HepG2 (cell line): ENCODE data around the gene MRPL18. TPM values are rescaled to one million over a fixed set of nuclear protein-coding genes. Genes with fewer than 3 reads are reported as not detected.
A peak's percentile ranks its signal among the peaks of the same experiment; 100 is the strongest.

ENCODE experiments used
- ATAC-seq: fragments of 200-7000 bp; cut with Tn5 transposase; 3 replicates; pipeline ENCODE4 v1.9.1; 2020; ENCODE audit warnings: mild to moderate bottlenecking, moderate library complexity
- BruUV-seq: library from RNA; stranded (reverse); fragments of 400-500 nt; replicated peaks from 2 replicates; lab custom pipeline; 2021; lab: Mats Ljungman, UMichigan
- CTCF ChIA-PET: fragments of 300-600 bp; formaldehyde crosslinking; extraction: SDS; loops from one replicate; lab custom pipeline; 2021; ENCODE audit warnings: low total read pairs, inconsistent platforms, low intra/inter-chr PET ratio; lab: Yijun Ruan, JAX
- POLR2A ChIA-PET: fragments of 350-600 bp; sonication (Branson Sonifier 250); formaldehyde crosslinking; loops from one replicate; lab custom pipeline; 2020; ENCODE audit warnings: antibody characterized with exemption, inconsistent platforms; lab: Yijun Ruan, JAX
- DNase-seq: peaks from one replicate; pipeline ENCODE4 v3.0.0-alpha.2; 2015; ENCODE audit warnings: low spot score
- FAIRE-seq: peaks from 3 replicates; lab custom pipeline; 2011; peaks lifted over from hg19 to GRCh38; lab: Jason Lieb, UNC
- H2AFZ ChIP-seq: one replicate; pipeline ENCODE4 v1.6.1; 2011; ENCODE audit warnings: low read length, inconsistent platforms
- H3K27ac ChIP-seq: fragments of 300-600 bp; 3 replicates; pipeline ENCODE4 v1.8.0; 2011; ENCODE audit warnings: mixed run types, mild to moderate bottlenecking, mixed read lengths, low read length, inconsistent platforms; ENCODE audit not compliant: insufficient read depth; ENCODE audit errors: extremely low read length
- H3K27me3 ChIP-seq, 2 experiments: fragments of 200-600 bp in 1 of 2; 2 replicates in 1 of 2; 3 replicates in 1 of 2; pipeline versions ENCODE4 v1.6.0 to v1.8.0; 2011; ENCODE audit warnings: low read length in 2 of 2, mild to moderate bottlenecking in 2 of 2, moderate library complexity in 2 of 2, inconsistent platforms in 1 of 2; ENCODE audit not compliant: insufficient read depth in 2 of 2, control insufficient read depth in 1 of 2
- H3K36me3 ChIP-seq, 2 experiments: fragments of 200-600 bp in 1 of 2; replicated peaks in 1 of 2; 2 replicates in 1 of 2; 3 replicates in 1 of 2; pipeline versions ENCODE4 v1.5.1 to v1.8.0; 2011; ENCODE audit warnings: low read length in 2 of 2, inconsistent platforms in 1 of 2; ENCODE audit not compliant: insufficient read depth in 2 of 2, control insufficient read depth in 1 of 2
- H3K4me1 ChIP-seq: 2 replicates; pipeline ENCODE4 v1.5.1; 2012; ENCODE audit warnings: low read length, inconsistent platforms; ENCODE audit not compliant: insufficient read depth
- H3K4me2 ChIP-seq: 2 replicates; pipeline ENCODE4 v1.6.0; 2011; ENCODE audit warnings: low read depth, low read length, inconsistent platforms
- H3K4me3 ChIP-seq, 3 experiments: fragments of 200-600 bp in 1 of 3; sonication (generic), shearing (Covaris generic) in 1 of 3; replicated peaks in 1 of 3; 2 replicates each; pipeline ENCODE4 v1.5.1; 2011 to 2016; ENCODE audit warnings: low read length in 3 of 3, inconsistent platforms in 2 of 3, low read depth in 2 of 3, mild to moderate bottlenecking in 2 of 3, control low read depth in 1 of 3, mixed read lengths in 1 of 3; ENCODE audit not compliant: insufficient read depth in 1 of 3
- H3K79me2 ChIP-seq: one replicate; pipeline ENCODE4 v1.6.1; 2011; ENCODE audit warnings: low read length, inconsistent platforms; ENCODE audit not compliant: insufficient read depth
- H3K9ac ChIP-seq: 2 replicates; pipeline ENCODE4 v1.6.0; 2011; ENCODE audit warnings: mild to moderate bottlenecking, low read depth, low read length, inconsistent platforms; ENCODE audit not compliant: insufficient read depth
- H3K9me3 ChIP-seq: 2 replicates; pipeline ENCODE4 v1.5.1; 2012; ENCODE audit warnings: mild to moderate bottlenecking, low read length
- H4K20me1 ChIP-seq: 2 replicates; pipeline ENCODE4 v1.6.0; 2011; ENCODE audit warnings: inconsistent platforms, mild to moderate bottlenecking, low read length, moderate library complexity; ENCODE audit not compliant: insufficient read depth
- CEBPG ChIP-seq: IDR thresholded peaks from 2 replicates; pipeline ENCODE4 v1.6.1; 2016
- JUNB ChIP-seq: sonication (generic); formaldehyde crosslinking; IDR thresholded peaks from 2 replicates; pipeline ENCODE4 v1.8.0; 2022; ENCODE audit warnings: missing genetic modification reagents, mild to moderate bottlenecking, borderline replicate concordance
- KAT8 ChIP-seq: IDR thresholded peaks from 2 replicates; pipeline ENCODE4 v1.6.1; 2016; ENCODE audit warnings: missing genetic modification reagents, missing compliant biosample characterization
- MATR3 ChIP-seq: sonication (generic); formaldehyde crosslinking; IDR thresholded peaks from 2 replicates; pipeline ENCODE4 v1.4.0; 2020; ENCODE audit warnings: missing genetic modification reagents
- NCOA2 ChIP-seq: sonication (generic); formaldehyde crosslinking; IDR thresholded peaks from 2 replicates; pipeline ENCODE4 v1.8.0; 2022; ENCODE audit warnings: inconsistent platforms
- RXRB ChIP-seq: IDR thresholded peaks from 2 replicates; pipeline ENCODE4 v1.6.1; 2016; ENCODE audit warnings: borderline replicate concordance, missing genetic modification reagents, missing compliant biosample characterization
- SAFB2 ChIP-seq: sonication (generic); formaldehyde crosslinking; IDR thresholded peaks from 2 replicates; pipeline ENCODE4 v1.5.1; 2020; ENCODE audit warnings: missing genetic modification reagents, low read depth, mild to moderate bottlenecking, borderline replicate concordance
- SIN3B ChIP-seq: fragments of 150-350 bp; IDR thresholded peaks from 2 replicates; pipeline ENCODE4 v1.6.1; 2014; ENCODE audit warnings: low read length
- SOX6 ChIP-seq, 2 experiments: fragments of 450-650 bp in 1 of 2; sonication (generic) in 1 of 2; formaldehyde crosslinking in 1 of 2; IDR thresholded peaks; 2 replicates each; pipeline versions ENCODE4 v1.4.0 to v1.6.1; 2017 to 2020; ENCODE audit warnings: antibody characterized with exemption in 1 of 2, mild to moderate bottlenecking in 1 of 2, missing genetic modification reagents in 1 of 2
- YEATS2 ChIP-seq: sonication (generic); formaldehyde crosslinking; IDR thresholded peaks from 2 replicates; pipeline ENCODE4 v1.4.0; 2020; ENCODE audit warnings: missing genetic modification reagents, borderline replicate concordance
- ZNF362 ChIP-seq: sonication (generic); formaldehyde crosslinking; IDR thresholded peaks from 2 replicates; pipeline ENCODE4 v1.4.0; 2020; ENCODE audit warnings: missing genetic modification reagents, mild to moderate bottlenecking, borderline replicate concordance
- ZNF512 ChIP-seq: sonication (generic); formaldehyde crosslinking; IDR thresholded peaks from 2 replicates; pipeline ENCODE4 v1.4.0; 2020; ENCODE audit warnings: mild to moderate bottlenecking, missing genetic modification reagents
- ZNF580 ChIP-seq: IDR thresholded peaks from 2 replicates; pipeline ENCODE4 v1.6.1; 2016; ENCODE audit warnings: low read depth, borderline replicate concordance
- WGBS: methylation state at CpG from one replicate; pipeline ENCODE4 v1.1.6; 2017; ENCODE audit warnings: low lambda C conversion rate; 5-methylcytosine and 5-hydroxymethylcytosine counted together
- in situ Hi-C: cut with HindIII; loops from 2 replicates; pipeline ENCODE4 v1.10.0; 2017; ENCODE audit warnings: low pct_unique_long_range_greater_than_20kb; ENCODE audit not compliant: extremely low pct_ligation_motif_present
- intact Hi-C: fragments of 100-400 bp; cut with micrococcal nuclease; formaldehyde crosslinking; loops from one replicate; pipeline ENCODE4 v1.10.0; 2022; ENCODE audit not compliant: unreplicated experiment
- polyA plus RNA-seq, 8 experiments: library from polyadenylated mRNA; depleted of rRNA in 3 of 8; stranded (reverse) in 7 of 8; unstranded in 1 of 8; fragments of >200 nt; fragmentation: Illumina TruSeq in 4 of 8; extraction: Trizol in 4 of 8; gene quantifications; 2 replicates each; pipeline versions ENCODE4 v1.2.1 to v1.2.3, GENCODE V29; 2011 to 2016; ENCODE audit warnings: low read depth in 4 of 8, missing spikeins in 1 of 8, mixed read lengths in 1 of 8; ENCODE audit not compliant: insufficient read depth in 1 of 8
- total RNA-seq, 5 experiments: library from RNA; depleted of rRNA; stranded (reverse); fragments of >200 nt; fragmentation: Illumina TruSeq; extraction: Trizol; gene quantifications; 2 replicates each; pipeline ENCODE4 v1.2.3, GENCODE V29; 2016; ENCODE audit warnings: low read depth in 1 of 5

Gene MRPL18
- total and polyA plus RNA-seq, 2 of the 13 experiments (the other 11 are each of a cell fraction or from before 2014, with no cell fraction given) = 85.6 to 176 TPM

DNA sequence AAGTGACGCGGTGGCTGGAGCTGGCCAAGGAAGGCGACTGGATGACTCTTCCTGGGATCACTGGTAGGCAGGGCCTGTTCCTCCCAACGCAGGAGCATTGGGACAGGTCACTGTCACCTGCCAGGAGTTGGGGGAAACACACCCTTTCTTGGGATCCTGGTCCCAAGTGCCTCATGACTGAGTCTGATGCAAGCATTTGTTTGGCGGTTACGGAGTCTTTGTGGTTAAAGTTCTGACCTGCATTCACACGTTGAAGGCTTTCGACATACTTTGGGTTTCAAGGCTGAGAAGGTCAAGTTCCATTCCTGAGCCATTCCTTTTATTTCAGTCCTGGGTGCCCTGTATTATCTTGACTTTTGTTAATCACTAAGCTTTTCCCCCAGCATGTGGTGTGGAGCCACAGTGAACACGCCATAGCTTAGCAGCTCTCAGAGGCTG, 15.8 kb downstream of the MRPL18 start (continued):
- TF ChIP-seq ZNF580 (CRISPR knock-in tag) (no peak), RXRB (CRISPR knock-in tag) (no peak), KAT8 (CRISPR knock-in tag) (no peak)

DNA sequence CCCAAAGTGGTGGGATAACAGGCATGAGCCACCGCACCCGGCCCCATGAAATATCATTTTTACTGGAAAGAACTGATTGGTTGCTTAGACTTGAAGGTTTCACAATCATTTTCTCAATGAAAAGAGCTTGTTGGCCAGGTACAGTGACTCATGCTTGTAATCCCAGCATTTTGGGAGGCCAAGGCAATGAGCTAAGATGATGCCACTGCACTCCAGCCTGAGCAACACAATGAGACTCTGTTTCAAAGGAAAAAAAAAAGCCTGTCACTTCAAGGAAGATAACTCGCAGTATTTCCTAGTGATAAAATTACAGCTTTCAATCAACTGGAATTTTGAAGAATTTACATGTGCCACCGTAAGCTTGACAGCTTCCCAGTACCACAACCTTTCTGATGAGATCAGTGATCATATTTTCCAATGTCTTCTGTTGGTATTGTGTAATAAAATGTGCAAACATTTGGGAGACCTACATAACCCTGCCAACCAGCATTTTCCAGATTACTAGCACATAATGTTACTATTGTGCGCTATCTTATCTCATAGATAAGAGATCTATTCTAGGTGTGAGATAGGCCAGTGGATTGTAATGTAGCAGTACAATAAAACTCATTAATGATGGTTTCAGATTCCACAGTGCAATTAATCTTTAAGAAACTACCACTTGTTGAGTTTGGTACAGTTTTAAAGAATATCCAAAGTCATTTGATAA, 17.0 kb downstream of the MRPL18 start:
- ATAC-seq (peak; percentile 24), DNase-seq (peak; percentile 75), FAIRE-seq (peak; percentile 53)
- no peak overlapping the region for H3K4me3 ChIP-seq
- intact Hi-C loops (loop anchor here (2.0 kb wide), 1 partner anchor 17 kb away; the partner anchor contains the start of gene MRPL18), in situ Hi-C loops (no loop called here)
- H3K79me2 ChIP-seq = no peaks in the 10 kb centered on the region
- WGBS = 7% methylated on average over 5 of the region's 5 CpGs
- peak overlapping the region; percentile 0; the same call in 1 of the 2 replicates for H3K4me2 ChIP-seq
- H3K9ac ChIP-seq = no peak overlapping the region
- POLR2A ChIA-PET = interaction anchor here (1.2 to 6.3 kb wide), 8 partner anchors 14 to 161 kb away, joined by 3 to 88 read pairs (median 6); partner anchors contain the start of genes ACAT2, MRPL18, SOD2 and TCP1
- no peaks in the 10 kb centered on the region for H3K36me3 ChIP-seq
- H3K4me1 ChIP-seq = peaks cover 32% of the 10 kb centered on the region
- no peak overlapping the region for H2AFZ ChIP-seq
- BruUV-seq = no TSS peak
- no peaks in the 10 kb centered on the region for H3K9me3 ChIP-seq
- CTCF ChIA-PET = no interaction called here
- H3K27me3 ChIP-seq = peaks cover 0 to 9% of the 10 kb centered on the region in 2 experiments; a peak in 2 of 5 replicates
- H3K27ac ChIP-seq = no peak overlapping the region
- no peaks in the 10 kb centered on the region for H4K20me1 ChIP-seq
- TF ChIP-seq SOX6 (IDR thresholded peaks at IDR 0.05) (no peak), SOX6 (CRISPR knock-in tag; IDR thresholded peaks at IDR 0.05) (peak; percentile 61; the same call in 1 of the 2 replicates), ZNF512 (no peak), ZNF362 (CRISPR knock-in tag) (peak; percentile 69; the same call in 1 of the 2 replicates), MATR3 (CRISPR knock-in tag) (no peak), SIN3B (no peak), NCOA2 (CRISPR knock-in tag) (peak; percentile 16; the same call in 1 of the 2 replicates), YEATS2 (CRISPR knock-in tag) (no peak), SAFB2 (CRISPR knock-in tag) (no peak), JUNB (CRISPR knock-in tag) (peak; percentile 61; the same call in 1 of the 2 replicates), CEBPG (peak; percentile 48; the same call in 1 of the 2 replicates)
